UCSD-AML1 (cell line): ENCODE data around the gene ATG10.

Source experiments
- DNase-seq: peaks from one replicate; lab custom pipeline; 2025; ENCODE audit not compliant: unreplicated experiment; lab: John Stamatoyannopoulos, UW

Gene ATG10

GRCh38 chr5:82274343-82275211 is 302.8 kb downstream of the ATG10 start:
- DNase-seq: peak; percentile 27

- DNase-seq: no peak
Observed at GRCh38 chr5:82275216-82275664, 303.4 kb downstream of the ATG10 start.

GRCh38 chr5:82276800-82277612 is 305.2 kb downstream of the ATG10 start:
- no peak for DNase-seq

GRCh38 chr5:82277613-82277986 is 305.8 kb downstream of the ATG10 start:
- DNase-seq: no peak

- peak; percentile 92 for DNase-seq
Observed at GRCh38 chr5:82277987-82278710, 306.3 kb downstream of the ATG10 start, which contains the start of gene RPS23. RPS23 (minus strand) TSS chr5:82278354; CDS start chr5:82278323, 31 bp downstream.

- no peak for DNase-seq
Observed at GRCh38 chr5:82278711-82279370, 307.0 kb downstream of the ATG10 start.

GRCh38 chr5:82283893-82284292 is 312.1 kb downstream of the ATG10 start:
- no peak for DNase-seq

GRCh38 chr5:82285206-82285605 is 313.4 kb downstream of the ATG10 start:
- no peak for DNase-seq

- no peak for DNase-seq
Observed at GRCh38 chr5:82287625-82288024, 315.8 kb downstream of the ATG10 start.

- DNase-seq: no peak
Observed at GRCh38 chr5:82290005-82290404, 318.2 kb downstream of the ATG10 start.

- no peak for DNase-seq
Observed at GRCh38 chr5:82290908-82291307, 319.1 kb downstream of the ATG10 start.

- no peak for DNase-seq
Observed at GRCh38 chr5:82291420-82291819, 319.6 kb downstream of the ATG10 start.

GRCh38 chr5:82295144-82295543 is 323.3 kb downstream of the ATG10 start:
- no peak for DNase-seq

- no peak for DNase-seq
Observed at GRCh38 chr5:82295959-82296531, 324.2 kb downstream of the ATG10 start.

- DNase-seq: no peak
Observed at GRCh38 chr5:82296929-82297328, 325.1 kb downstream of the ATG10 start.

GRCh38 chr5:82297711-82298110 is 325.9 kb downstream of the ATG10 start:
- no peak for DNase-seq

- DNase-seq: peak; percentile 22
Observed at GRCh38 chr5:82298668-82299067, 326.8 kb downstream of the ATG10 start.

- no peak for DNase-seq
Observed at GRCh38 chr5:82301190-82301589, 329.4 kb downstream of the ATG10 start.
